HepG2 (cell line): ENCODE data around the gene RACGAP1. TPM values are rescaled to one million over a fixed set of nuclear protein-coding genes. Genes with fewer than 3 reads are reported as not detected.

Experiments
- ATAC-seq: fragments of 200-7000 bp; cut with Tn5 transposase; 3 replicates; pipeline ENCODE4 v1.9.1; 2020; ENCODE audit warnings: mild to moderate bottlenecking, moderate library complexity
- BruUV-seq: library from RNA; stranded (reverse); fragments of 400-500 nt; replicated peaks from 2 replicates; lab custom pipeline; 2021; lab: Mats Ljungman, UMichigan
- CTCF ChIA-PET: fragments of 300-600 bp; formaldehyde crosslinking; extraction: SDS; loops from one replicate; lab custom pipeline; 2021; ENCODE audit warnings: low total read pairs, inconsistent platforms, low intra/inter-chr PET ratio; lab: Yijun Ruan, JAX
- POLR2A ChIA-PET: fragments of 350-600 bp; sonication (Branson Sonifier 250); formaldehyde crosslinking; loops from one replicate; lab custom pipeline; 2020; ENCODE audit warnings: antibody characterized with exemption, inconsistent platforms; lab: Yijun Ruan, JAX
- DNase-seq: peaks from one replicate; pipeline ENCODE4 v3.0.0-alpha.2; 2015; ENCODE audit warnings: low spot score
- FAIRE-seq: peaks from 3 replicates; lab custom pipeline; 2011; peaks lifted over from hg19 to GRCh38; lab: Jason Lieb, UNC
- H2AFZ ChIP-seq: one replicate; pipeline ENCODE4 v1.6.1; 2011; ENCODE audit warnings: low read length, inconsistent platforms
- H3K27ac ChIP-seq: fragments of 300-600 bp; 3 replicates; pipeline ENCODE4 v1.8.0; 2011; ENCODE audit warnings: mixed run types, mild to moderate bottlenecking, mixed read lengths, low read length, inconsistent platforms; ENCODE audit not compliant: insufficient read depth; ENCODE audit errors: extremely low read length
- H3K27me3 ChIP-seq, 2 experiments: fragments of 200-600 bp in 1 of 2; 2 replicates in 1 of 2; 3 replicates in 1 of 2; pipeline versions ENCODE4 v1.6.0 to v1.8.0; 2011; ENCODE audit warnings: low read length in 2 of 2, mild to moderate bottlenecking in 2 of 2, moderate library complexity in 2 of 2, inconsistent platforms in 1 of 2; ENCODE audit not compliant: insufficient read depth in 2 of 2, control insufficient read depth in 1 of 2
- H3K36me3 ChIP-seq, 2 experiments: fragments of 200-600 bp in 1 of 2; replicated peaks in 1 of 2; 2 replicates in 1 of 2; 3 replicates in 1 of 2; pipeline versions ENCODE4 v1.5.1 to v1.8.0; 2011; ENCODE audit warnings: low read length in 2 of 2, inconsistent platforms in 1 of 2; ENCODE audit not compliant: insufficient read depth in 2 of 2, control insufficient read depth in 1 of 2
- H3K4me1 ChIP-seq: 2 replicates; pipeline ENCODE4 v1.5.1; 2012; ENCODE audit warnings: low read length, inconsistent platforms; ENCODE audit not compliant: insufficient read depth
- H3K4me2 ChIP-seq: 2 replicates; pipeline ENCODE4 v1.6.0; 2011; ENCODE audit warnings: low read depth, low read length, inconsistent platforms
- H3K4me3 ChIP-seq, 3 experiments: fragments of 200-600 bp in 1 of 3; sonication (generic), shearing (Covaris generic) in 1 of 3; replicated peaks in 1 of 3; 2 replicates each; pipeline ENCODE4 v1.5.1; 2011 to 2016; ENCODE audit warnings: low read length in 3 of 3, inconsistent platforms in 2 of 3, low read depth in 2 of 3, mild to moderate bottlenecking in 2 of 3, control low read depth in 1 of 3, mixed read lengths in 1 of 3; ENCODE audit not compliant: insufficient read depth in 1 of 3
- H3K79me2 ChIP-seq: one replicate; pipeline ENCODE4 v1.6.1; 2011; ENCODE audit warnings: low read length, inconsistent platforms; ENCODE audit not compliant: insufficient read depth
- H3K9ac ChIP-seq: 2 replicates; pipeline ENCODE4 v1.6.0; 2011; ENCODE audit warnings: mild to moderate bottlenecking, low read depth, low read length, inconsistent platforms; ENCODE audit not compliant: insufficient read depth
- H3K9me3 ChIP-seq: 2 replicates; pipeline ENCODE4 v1.5.1; 2012; ENCODE audit warnings: mild to moderate bottlenecking, low read length
- H4K20me1 ChIP-seq: 2 replicates; pipeline ENCODE4 v1.6.0; 2011; ENCODE audit warnings: inconsistent platforms, mild to moderate bottlenecking, low read length, moderate library complexity; ENCODE audit not compliant: insufficient read depth
- BCL6 ChIP-seq: IDR thresholded peaks from 2 replicates; pipeline ENCODE4 v1.6.1; 2016; ENCODE audit warnings: missing genetic modification reagents, missing compliant biosample characterization
- HOMEZ ChIP-seq: IDR thresholded peaks from 2 replicates; pipeline ENCODE4 v1.6.1; 2016; ENCODE audit warnings: low read depth
- ISL2 ChIP-seq: sonication (generic); formaldehyde crosslinking; IDR thresholded peaks from 2 replicates; pipeline ENCODE4 v1.5.0; 2020; ENCODE audit warnings: missing genetic modification reagents
- NR2F1 ChIP-seq, 2 experiments: fragments of 450-650 bp in 1 of 2; formaldehyde crosslinking in 1 of 2; IDR thresholded peaks; 2 replicates each; pipeline versions ENCODE4 v1.5.0 to v1.6.1; 2016 to 2020; ENCODE audit warnings: mild to moderate bottlenecking in 1 of 2, missing compliant biosample characterization in 1 of 2, missing genetic modification reagents in 1 of 2, moderate library complexity in 1 of 2
- PAF1 ChIP-seq: IDR thresholded peaks from 2 replicates; pipeline ENCODE4 v1.6.1; 2016; ENCODE audit warnings: missing genetic modification reagents, missing compliant biosample characterization
- SMAD9 ChIP-seq: sonication (generic); formaldehyde crosslinking; IDR thresholded peaks from 2 replicates; pipeline ENCODE4 v1.5.1; 2020; ENCODE audit warnings: mild to moderate bottlenecking, missing genetic modification reagents
- U2AF1 ChIP-seq: fragments of 200-400 bp; formaldehyde crosslinking; optimal IDR thresholded peaks from 2 replicates; pipeline ENCODE3; 2017; ENCODE audit warnings: mild to moderate bottlenecking, low read depth, low read length
- ZNF44 ChIP-seq: sonication (generic); formaldehyde crosslinking; IDR thresholded peaks from 2 replicates; pipeline ENCODE4 v1.5.1; 2020; ENCODE audit warnings: mild to moderate bottlenecking, missing genetic modification reagents
- ZNF451 ChIP-seq: sonication (generic); formaldehyde crosslinking; IDR thresholded peaks from 2 replicates; pipeline ENCODE4 v1.5.0; 2020; ENCODE audit warnings: mild to moderate bottlenecking, missing genetic modification reagents
- ZNF619 ChIP-seq: sonication (generic); formaldehyde crosslinking; IDR thresholded peaks from 2 replicates; pipeline ENCODE4 v1.4.0; 2020; ENCODE audit warnings: mild to moderate bottlenecking, missing genetic modification reagents
- ZNF652 ChIP-seq: IDR thresholded peaks from 2 replicates; pipeline ENCODE4 v1.6.1; 2016; ENCODE audit warnings: low read depth, borderline replicate concordance
- WGBS: methylation state at CpG from one replicate; pipeline ENCODE4 v1.1.6; 2017; ENCODE audit warnings: low lambda C conversion rate; 5-methylcytosine and 5-hydroxymethylcytosine counted together
- in situ Hi-C: cut with HindIII; loops from 2 replicates; pipeline ENCODE4 v1.10.0; 2017; ENCODE audit warnings: low pct_unique_long_range_greater_than_20kb; ENCODE audit not compliant: extremely low pct_ligation_motif_present
- intact Hi-C: fragments of 100-400 bp; cut with micrococcal nuclease; formaldehyde crosslinking; loops from one replicate; pipeline ENCODE4 v1.10.0; 2022; ENCODE audit not compliant: unreplicated experiment
- polyA plus RNA-seq, 8 experiments: library from polyadenylated mRNA; depleted of rRNA in 3 of 8; stranded (reverse) in 7 of 8; unstranded in 1 of 8; fragments of >200 nt; fragmentation: Illumina TruSeq in 4 of 8; extraction: Trizol in 4 of 8; gene quantifications; 2 replicates each; pipeline versions ENCODE4 v1.2.1 to v1.2.3, GENCODE V29; 2011 to 2016; ENCODE audit warnings: low read depth in 4 of 8, missing spikeins in 1 of 8, mixed read lengths in 1 of 8; ENCODE audit not compliant: insufficient read depth in 1 of 8
- total RNA-seq, 5 experiments: library from RNA; depleted of rRNA; stranded (reverse); fragments of >200 nt; fragmentation: Illumina TruSeq; extraction: Trizol; gene quantifications; 2 replicates each; pipeline ENCODE4 v1.2.3, GENCODE V29; 2016; ENCODE audit warnings: low read depth in 1 of 5
- TF ChIP-seq, protein P1 (sequence below): sonication (generic); formaldehyde crosslinking; IDR thresholded peaks from 2 replicates; pipeline ENCODE4 v1.4.0; 2020; ENCODE audit warnings: missing genetic modification reagents, borderline replicate concordance

Gene RACGAP1
- total and polyA plus RNA-seq, 2 of the 13 experiments (the other 11 are each of a cell fraction or from before 2014, with no cell fraction given), result 16.7 to 57.9 TPM

DNA sequence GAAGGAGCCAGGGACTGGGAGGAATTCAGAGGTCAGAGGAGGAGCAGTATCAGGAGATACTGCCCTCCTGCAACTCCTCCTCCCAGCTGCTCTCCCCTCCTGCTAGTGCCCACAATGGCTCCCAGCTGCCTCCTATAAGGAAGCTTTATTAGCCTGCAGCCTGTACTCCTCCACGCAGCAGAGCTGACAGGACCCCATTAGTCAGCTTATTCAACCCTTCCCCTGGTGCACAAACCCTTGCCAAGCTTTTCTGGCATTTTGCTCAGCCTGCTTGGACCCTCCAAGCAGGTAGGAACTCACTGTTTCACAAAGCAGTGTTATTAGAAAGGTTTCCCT lies 81.7 kb downstream of the RACGAP1 start:
- TF ChIP-seq ZNF451 (CRISPR knock-in tag), result no peak
- H3K9me3 ChIP-seq, result no peaks in the 10 kb centered on the region
- in situ Hi-C loops (loop anchor here (5.0 kb wide), 1 partner anchor 76 kb away; no protein-coding TSS in a partner anchor), intact Hi-C loops (loop anchor here (10.0 kb wide), 1 partner anchor 79 kb away; no protein-coding TSS in a partner anchor)
- H3K36me3 ChIP-seq, result no peaks in the 10 kb centered on the region
- peaks cover 29% of the 10 kb centered on the region for H3K4me1 ChIP-seq
- H3K9ac ChIP-seq, result no peak overlapping the region
- no peaks in the 10 kb centered on the region for H3K79me2 ChIP-seq
- H3K4me2 ChIP-seq, result no peak overlapping the region
- FAIRE-seq (no peak), DNase-seq (no peak), ATAC-seq (no peak)
- H4K20me1 ChIP-seq, result no peaks in the 10 kb centered on the region
- ChIA-PET CTCF (no interaction called here), POLR2A (no interaction called here)
- no peak overlapping the region for H3K4me3 ChIP-seq
- BruUV-seq, result no TSS peak
- H2AFZ ChIP-seq, result no peak overlapping the region
- peaks cover 4 to 9% of the 10 kb centered on the region in 2 experiments; a peak in 3 of 5 replicates for H3K27me3 ChIP-seq
- no peak overlapping the region for H3K27ac ChIP-seq
- 55% methylated on average over 1 of the region's 1 CpG for WGBS

DNA sequence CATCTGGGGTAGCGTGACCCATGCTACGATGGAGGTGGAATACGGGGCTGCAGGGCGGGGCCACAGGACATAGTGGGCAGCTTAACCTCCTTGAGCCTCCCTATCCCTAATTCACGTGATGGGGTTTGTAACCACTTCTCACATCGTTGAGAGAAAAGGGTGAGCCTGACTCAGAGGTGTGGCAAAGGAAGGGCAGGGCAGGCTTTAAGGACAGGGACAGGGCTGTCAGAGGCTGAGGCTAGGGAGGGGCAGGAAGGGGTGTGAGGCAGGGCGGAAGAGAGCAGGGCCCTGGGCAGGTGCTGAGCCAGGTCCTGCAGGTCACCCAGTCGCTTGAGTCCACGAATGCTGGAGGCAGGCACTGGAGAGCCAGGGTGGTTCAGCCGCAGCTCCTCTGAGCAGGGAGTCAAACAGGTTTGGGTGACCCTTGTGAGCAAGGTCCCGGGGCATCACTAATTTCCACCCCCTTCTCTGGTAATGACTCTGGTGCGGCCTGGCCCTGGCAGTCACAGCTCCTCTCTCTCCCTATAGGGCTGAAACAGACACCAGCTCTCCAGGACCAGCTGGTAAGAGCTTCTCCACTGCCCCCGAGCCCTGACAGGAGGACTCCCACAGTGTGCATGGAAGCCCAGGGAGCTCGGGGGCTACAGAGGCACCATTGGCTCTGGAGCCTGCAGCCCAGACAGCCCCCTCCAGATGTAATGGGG lies 82.2 kb downstream of the RACGAP1 start:
- no peak for DNase-seq
- Histone ChIP-seq H3K27me3 (peaks cover 3 to 9% of the 10 kb centered on the region in 2 experiments; a peak in 3 of 5 replicates), H3K27ac (no peak overlapping the region), H3K9me3 (no peaks in the 10 kb centered on the region), H3K4me1 (peaks cover 29% of the 10 kb centered on the region), H3K79me2 (no peaks in the 10 kb centered on the region), H3K4me3 (no peak overlapping the region), H2AFZ (no peak overlapping the region), H3K36me3 (no peaks in the 10 kb centered on the region), H3K9ac (no peak overlapping the region), H4K20me1 (no peaks in the 10 kb centered on the region), H3K4me2 (no peak overlapping the region)
- ChIA-PET CTCF (no interaction called here), POLR2A (no interaction called here)
- intact Hi-C loops (loop anchor here (10.0 kb wide), 1 partner anchor 78 kb away; no protein-coding TSS in a partner anchor), in situ Hi-C loops (loop anchor here (5.0 kb wide), 1 partner anchor 76 kb away; no protein-coding TSS in a partner anchor)
- ATAC-seq, result no peak
- FAIRE-seq, result no peak
- BruUV-seq, result no TSS peak
- 54% methylated on average over 10 of the region's 14 CpGs for WGBS
- TF ChIP-seq ISL2 (no peak), BCL6 (CRISPR knock-in tag) (no peak), U2AF1 (no peak), SMAD9 (CRISPR knock-in tag) (no peak), PAF1 (CRISPR knock-in tag) (no peak), NR2F1 (CRISPR knock-in tag; IDR thresholded peaks at IDR 0.05) (no peak), ZNF44 (CRISPR knock-in tag) (no peak), HOMEZ (no peak), ZNF619 (CRISPR knock-in tag) (no peak), ZNF652 (CRISPR knock-in tag) (no peak)
- TF ChIP-seq, protein P1, sequence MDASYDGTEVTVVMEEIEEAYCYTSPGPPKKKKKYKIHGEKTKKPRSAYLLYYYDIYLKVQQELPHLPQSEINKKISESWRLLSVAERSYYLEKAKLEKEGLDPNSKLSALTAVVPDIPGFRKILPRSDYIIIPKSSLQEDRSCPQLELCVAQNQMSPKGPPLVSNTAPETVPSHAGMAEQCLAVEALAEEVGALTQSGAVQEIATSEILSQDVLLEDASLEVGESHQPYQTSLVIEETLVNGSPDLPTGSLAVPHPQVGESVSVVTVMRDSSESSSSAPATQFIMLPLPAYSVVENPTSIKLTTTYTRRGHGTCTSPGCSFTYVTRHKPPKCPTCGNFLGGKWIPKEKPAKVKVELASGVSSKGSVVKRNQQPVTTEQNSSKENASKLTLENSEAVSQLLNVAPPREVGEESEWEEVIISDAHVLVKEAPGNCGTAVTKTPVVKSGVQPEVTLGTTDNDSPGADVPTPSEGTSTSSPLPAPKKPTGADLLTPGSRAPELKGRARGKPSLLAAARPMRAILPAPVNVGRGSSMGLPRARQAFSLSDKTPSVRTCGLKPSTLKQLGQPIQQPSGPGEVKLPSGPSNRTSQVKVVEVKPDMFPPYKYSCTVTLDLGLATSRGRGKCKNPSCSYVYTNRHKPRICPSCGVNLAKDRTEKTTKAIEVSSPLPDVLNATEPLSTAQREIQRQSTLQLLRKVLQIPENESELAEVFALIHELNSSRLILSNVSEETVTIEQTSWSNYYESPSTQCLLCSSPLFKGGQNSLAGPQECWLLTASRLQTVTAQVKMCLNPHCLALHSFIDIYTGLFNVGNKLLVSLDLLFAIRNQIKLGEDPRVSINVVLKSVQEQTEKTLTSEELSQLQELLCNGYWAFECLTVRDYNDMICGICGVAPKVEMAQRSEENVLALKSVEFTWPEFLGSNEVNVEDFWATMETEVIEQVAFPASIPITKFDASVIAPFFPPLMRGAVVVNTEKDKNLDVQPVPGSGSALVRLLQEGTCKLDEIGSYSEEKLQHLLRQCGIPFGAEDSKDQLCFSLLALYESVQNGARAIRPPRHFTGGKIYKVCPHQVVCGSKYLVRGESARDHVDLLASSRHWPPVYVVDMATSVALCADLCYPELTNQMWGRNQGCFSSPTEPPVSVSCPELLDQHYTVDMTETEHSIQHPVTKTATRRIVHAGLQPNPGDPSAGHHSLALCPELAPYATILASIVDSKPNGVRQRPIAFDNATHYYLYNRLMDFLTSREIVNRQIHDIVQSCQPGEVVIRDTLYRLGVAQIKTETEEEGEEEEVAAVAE (CRISPR knock-in tag), result no peak
